ENCODE results near the gene COX7A2. TPM values are rescaled to one million over a fixed set of nuclear protein-coding genes. Genes with fewer than 3 reads are reported as not detected.

Gene COX7A2
- total and polyA plus RNA-seq, 2 of the 4 experiments (the other 2 are of a cell fraction), result 174 to 776 TPM

- Histone ChIP-seq H3K4me1 (ENCODE audit: control insufficient read depth, insufficient read depth, low read length) (peaks cover 6% of the 10 kb centered on the region), H3K79me1 (ENCODE audit: low read depth in 1 of 2, low read length in 2 of 2) (peaks cover 21 to 47% of the 10 kb centered on the region in 2 experiments), H2BK20ac (ENCODE audit: low read depth, low read length) (no peak overlapping the region), H3K18ac (ENCODE audit: low read depth, low read length) (no peak overlapping the region), H4K20me1 (ENCODE audit: insufficient read depth, low read length) (peaks cover 11% of the 10 kb centered on the region; the same call in 1 of the 2 replicates), H2BK120ac (ENCODE audit: low read depth, low read length) (no peak overlapping the region), H3K27ac (ENCODE audit: insufficient read depth, low read length) (no peak overlapping the region), H2AK5ac (ENCODE audit: low read depth, low read length) (no peak overlapping the region), H3K14ac (replicated peaks; ENCODE audit: low read depth, low read length) (no peak overlapping the region), H3K9me3 (ENCODE audit: control insufficient read depth, insufficient read depth, low read length) (no peaks in the 10 kb centered on the region), H3K9me1 (ENCODE audit: insufficient read depth, low read length) (peaks cover 2% of the 10 kb centered on the region), H2AFZ (replicated peaks; ENCODE audit: low read length, poor library complexity) (no peak overlapping the region), H4K8ac (ENCODE audit: low read depth in 2 of 2, low read length in 2 of 2) (no peak overlapping the region), H3K56ac (ENCODE audit: extremely low read depth, insufficient read depth, low read length) (no peak overlapping the region), H4K5ac (ENCODE audit: low read depth, low read length) (no peak overlapping the region), H3K23ac (ENCODE audit: low read depth, low read length) (no peak overlapping the region), H2AK9ac (replicated peaks; ENCODE audit: low read depth, low read length, poor library complexity) (no peak overlapping the region), H2BK15ac (ENCODE audit: low read depth, low read length) (no peak overlapping the region), H3K36me3 (ENCODE audit: control insufficient read depth, insufficient read depth, low read length) (peaks cover 18% of the 10 kb centered on the region), H3K27me3 (ENCODE audit: control insufficient read depth, insufficient read depth, low read length) (no peaks in the 10 kb centered on the region), H2BK5ac (ENCODE audit: low read depth, low read length, poor library complexity, severe bottlenecking) (no peak overlapping the region), H3K9ac (ENCODE audit: low read depth, low read length) (no peak overlapping the region), H4K91ac (ENCODE audit: insufficient read depth, low read depth, low read length) (no peak overlapping the region), H3K4me3 (ENCODE audit: insufficient read depth, low read depth, low read length) (no peak overlapping the region), H3K4me2 (ENCODE audit: low read depth, low read length) (no peak overlapping the region), H3K4ac (ENCODE audit: low read depth, low read length) (no peak overlapping the region)
- intact Hi-C loops (cut with micrococcal nuclease) (no loop called here), in situ Hi-C loops (cut with MboI; ENCODE audit: low sequenced_read_pairs) (loop anchor here (10.0 kb wide), 1 partner anchor 271 kb away; no protein-coding TSS in a partner anchor), dilution Hi-C loops (cut with HindIII; ENCODE audit: low sequenced_read_pairs, unreplicated experiment) (no loop called here)
- POLR2A ChIA-PET (ENCODE audit: unreplicated experiment), result interaction anchor here (0.6 to 1.1 kb wide), 2 partner anchors 218 to 325 kb away, joined by 3 to 9 read pairs; no protein-coding TSS in a partner anchor
- no TSS peak for BruUV-seq (replicated peaks)
- DNase-seq (no peak), ATAC-seq (ENCODE audit: low read depth) (no peak)
- CTCF ChIA-PET, result no interaction called here
- no peak for TF ChIP-seq USF2 (IDR thresholded peaks at IDR 0.05; ENCODE audit: low read depth, low read length)
- no peak for TF ChIP-seq RCOR1 (IDR thresholded peaks at IDR 0.05; ENCODE audit: insufficient replicate concordance, low read length)
Measured at GRCh38 chr6:75263401-75263750, 19.8 kb upstream of the COX7A2 start.
